ENCODE data around the gene RRAGD.

Gene RRAGD

GRCh38 chr6:89320012-89320559, 92.0 kb downstream of the RRAGD start:
- H3K9me3 ChIP-seq (ENCODE audit: control insufficient read depth, low read length): no peaks in the 10 kb centered on the region
- no peak overlapping the region for H3K4me3 ChIP-seq (ENCODE audit: insufficient read depth, low read depth, low read length, poor library complexity, severe bottlenecking)
- no peak overlapping the region for H3K27ac ChIP-seq (ENCODE audit: insufficient read depth, low read length, poor library complexity, severe bottlenecking)
- no peaks in the 10 kb centered on the region for H3K27me3 ChIP-seq (replicated peaks; ENCODE audit: control insufficient read depth, insufficient read depth, low read length, poor library complexity, severe bottlenecking)
- DNase-seq: no peak
- H3K4me1 ChIP-seq (ENCODE audit: control insufficient read depth, insufficient read depth, low read length, poor library complexity, severe bottlenecking): no peaks in the 10 kb centered on the region
- H3K36me3 ChIP-seq (ENCODE audit: control insufficient read depth, insufficient read depth, low read length): no peaks in the 10 kb centered on the region

- Histone ChIP-seq H3K36me3 (ENCODE audit: control insufficient read depth, insufficient read depth, low read length) (no peaks in the 10 kb centered on the region), H3K4me1 (ENCODE audit: control insufficient read depth, insufficient read depth, low read length, poor library complexity, severe bottlenecking) (no peaks in the 10 kb centered on the region), H3K4me3 (ENCODE audit: insufficient read depth, low read depth, low read length, poor library complexity, severe bottlenecking) (no peak overlapping the region), H3K27ac (ENCODE audit: insufficient read depth, low read length, poor library complexity, severe bottlenecking) (no peak overlapping the region), H3K9me3 (ENCODE audit: control insufficient read depth, low read length) (no peaks in the 10 kb centered on the region), H3K27me3 (replicated peaks; ENCODE audit: control insufficient read depth, insufficient read depth, low read length, poor library complexity, severe bottlenecking) (no peaks in the 10 kb centered on the region)
- DNase-seq: no peak
Measured at GRCh38 chr6:89317067-89317466, 95.0 kb downstream of the RRAGD start.

DNA sequence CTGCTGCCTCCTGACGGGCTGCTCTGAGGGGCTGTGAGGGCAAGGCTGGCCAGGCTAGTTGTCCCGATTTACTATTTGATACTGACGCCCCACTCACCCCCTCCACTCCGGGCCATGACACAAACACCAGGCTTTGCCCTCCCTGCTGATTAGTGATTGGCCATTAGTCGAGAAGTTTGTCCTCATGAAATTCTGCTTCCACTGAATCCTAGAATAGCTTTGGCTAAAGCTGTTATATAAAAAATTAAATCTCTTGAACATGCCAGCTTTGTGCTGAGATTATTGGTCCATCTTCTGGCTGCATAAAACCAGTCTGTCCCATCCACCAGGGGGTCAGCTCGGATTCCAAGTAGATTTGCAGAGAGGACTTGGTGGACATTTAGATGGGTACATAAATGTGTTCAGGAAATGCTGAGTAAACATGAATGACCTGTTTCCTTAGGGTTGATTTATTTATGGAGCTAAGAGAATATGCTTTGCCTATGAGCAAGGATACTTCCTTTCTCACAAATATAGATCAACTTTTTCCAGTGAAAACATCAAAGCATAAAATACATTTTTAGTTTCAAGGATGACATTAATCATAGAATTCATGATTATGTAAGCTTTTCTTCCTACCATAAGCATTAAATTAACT, 96.7 kb downstream of the RRAGD start, which contains the start of gene GABRR2:
Gene GABRR2 (minus strand): TSS at position 51 of the 637 bp plus-strand sequence. CDS start 134 bp downstream, outside the sequence.
- Histone ChIP-seq H3K27me3 (replicated peaks; ENCODE audit: control insufficient read depth, insufficient read depth, low read length, poor library complexity, severe bottlenecking) (no peaks in the 10 kb centered on the region), H3K4me1 (ENCODE audit: control insufficient read depth, insufficient read depth, low read length, poor library complexity, severe bottlenecking) (no peaks in the 10 kb centered on the region), H3K4me3 (ENCODE audit: insufficient read depth, low read depth, low read length, poor library complexity, severe bottlenecking) (no peak within 1 kb of the TSS), H3K36me3 (ENCODE audit: control insufficient read depth, insufficient read depth, low read length) (no peaks in the 10 kb centered on the region), H3K9me3 (ENCODE audit: control insufficient read depth, low read length) (no peaks in the 10 kb centered on the region), H3K27ac (ENCODE audit: insufficient read depth, low read length, poor library complexity, severe bottlenecking) (no peak within 1 kb of the TSS)
- DNase-seq: no peak

GRCh38 chr6:89314692-89315091, 97.4 kb downstream of the RRAGD start:
- Histone ChIP-seq H3K27ac (ENCODE audit: insufficient read depth, low read length, poor library complexity, severe bottlenecking) (no peak overlapping the region), H3K9me3 (ENCODE audit: control insufficient read depth, low read length) (no peaks in the 10 kb centered on the region), H3K36me3 (ENCODE audit: control insufficient read depth, insufficient read depth, low read length) (no peaks in the 10 kb centered on the region)

More at GRCh38 chr6:89314692-89315091, 97.4 kb downstream of the RRAGD start:
- DNase-seq: no peak
- Histone ChIP-seq H3K4me3 (ENCODE audit: insufficient read depth, low read depth, low read length, poor library complexity, severe bottlenecking) (no peak overlapping the region), H3K27me3 (replicated peaks; ENCODE audit: control insufficient read depth, insufficient read depth, low read length, poor library complexity, severe bottlenecking) (no peaks in the 10 kb centered on the region), H3K4me1 (ENCODE audit: control insufficient read depth, insufficient read depth, low read length, poor library complexity, severe bottlenecking) (no peaks in the 10 kb centered on the region)
